ENCODE measurements around the gene SEMA3B. TPM values are rescaled to one million over a fixed set of nuclear protein-coding genes. Genes with fewer than 3 reads are reported as not detected.

The SEMA3B gene
- total RNA-seq, 4 donors from 2014 or later: 59.5 to 423 (median 122) TPM

DNA sequence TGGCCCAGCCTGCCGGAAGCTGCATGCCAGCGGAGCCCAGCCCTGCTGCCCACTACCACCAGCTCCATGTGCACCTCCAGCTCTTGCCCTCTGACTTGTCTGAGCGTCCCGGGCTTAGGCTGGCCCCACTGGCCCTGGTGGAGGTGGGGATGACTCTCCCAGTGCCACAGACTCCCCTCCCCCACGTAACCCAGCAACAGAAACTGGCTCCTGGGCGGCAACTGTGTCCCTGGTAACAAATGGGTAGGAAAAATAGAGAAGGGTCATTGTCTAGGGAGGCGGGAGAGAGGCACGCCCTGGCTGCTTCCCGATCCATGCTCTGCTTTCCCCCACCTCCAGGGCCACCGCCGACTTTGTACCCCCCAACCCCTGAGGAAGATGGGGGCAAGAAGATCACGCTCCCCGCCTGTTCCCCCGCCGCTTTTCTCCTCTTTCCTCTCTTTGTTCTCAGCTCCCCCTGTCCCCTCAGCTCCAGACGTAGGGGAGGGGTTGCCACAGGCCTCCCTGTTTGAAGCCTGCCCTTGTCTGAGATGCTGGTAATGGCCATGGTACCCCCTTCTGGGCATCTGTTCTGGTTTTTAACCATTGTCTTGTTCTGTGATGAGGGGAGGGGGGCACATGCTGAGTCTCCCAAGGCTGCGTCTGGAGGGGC is 10.8 kb upstream of the SEMA3B start:
- in situ Hi-C loops (cut with MboI; ENCODE audit: low pct_ligation_motif_present in 1 of 4, low pct_unique_long_range_greater_than_20kb in 1 of 4, low sequenced_read_pairs in 3 of 4) (no loop called here), intact Hi-C loops (cut with DNase I; ENCODE audit: low total_unique reads) (no loop called here)
- peaks cover 0 to 12% (median 3%) of the 10 kb centered on the region in 4 donors for H3K36me3 ChIP-seq
- no peak overlapping the region for H3K4me3 ChIP-seq
- TF ChIP-seq POLR2A (IDR thresholded peaks at IDR 0.05) (no peak), POLR2AphosphoS5 (IDR thresholded peaks at IDR 0.05) (no peak)
- H3K4me1 ChIP-seq: peaks cover 5 to 34% (median 16%) of the 10 kb centered on the region in 4 donors
- H3K27ac ChIP-seq: peak overlapping the region; percentile 94 to 97 (median 96)
- no peaks in the 10 kb centered on the region for H3K9me3 ChIP-seq
- no peak for DNase-seq
- whole genome bisulfite sequencing, 2 donors (ENCODE audit: low coverage in 1 of 2): 85% methylated on average over 16 of the region's 17 CpGs; no CpG with 5 or more reads in 1 of the 2 donors
- H3K27me3 ChIP-seq: no peaks in the 10 kb centered on the region

DNA sequence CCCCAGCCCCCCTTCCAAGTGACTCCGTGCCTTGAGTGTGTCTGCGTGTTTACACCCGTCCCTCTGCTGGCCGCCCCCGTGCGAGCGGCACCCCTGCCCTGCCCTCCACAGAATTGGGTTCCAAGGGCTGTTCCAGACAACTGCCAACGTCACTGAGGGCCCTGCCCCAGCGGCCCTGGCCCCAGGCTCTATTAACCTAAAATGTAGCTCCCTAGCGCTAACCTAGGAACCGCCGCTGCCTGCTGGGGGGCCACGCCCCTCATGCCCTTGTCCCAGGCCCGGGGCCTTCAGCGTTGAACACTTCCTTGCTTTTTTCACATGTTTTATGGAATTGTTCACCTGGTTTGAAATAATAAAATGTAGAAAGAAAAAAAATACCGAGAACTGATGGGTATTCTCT is 10.0 kb upstream of the SEMA3B start:
- no peaks in the 10 kb centered on the region for H3K9me3 ChIP-seq
- no peak overlapping the region for H3K4me3 ChIP-seq
- 78 to 85% methylated on average over 12 to 16 of the region's 16 CpGs for WGBS, 2 donors (ENCODE audit: low coverage in 1 of 2)
- no peak for DNase-seq
- peak overlapping the region; percentile 94 to 97 (median 96) for H3K27ac ChIP-seq
- H3K4me1 ChIP-seq: peaks cover 5 to 36% (median 17%) of the 10 kb centered on the region in 4 donors
- peaks cover 0 to 12% (median 3%) of the 10 kb centered on the region in 4 donors for H3K36me3 ChIP-seq
- H3K27me3 ChIP-seq: no peaks in the 10 kb centered on the region
- no peak for TF ChIP-seq POLR2AphosphoS5 (IDR thresholded peaks at IDR 0.05)
- TF ChIP-seq EP300 (IDR thresholded peaks at IDR 0.05; ENCODE audit: low read depth): no peak
- TF ChIP-seq, protein P1, sequence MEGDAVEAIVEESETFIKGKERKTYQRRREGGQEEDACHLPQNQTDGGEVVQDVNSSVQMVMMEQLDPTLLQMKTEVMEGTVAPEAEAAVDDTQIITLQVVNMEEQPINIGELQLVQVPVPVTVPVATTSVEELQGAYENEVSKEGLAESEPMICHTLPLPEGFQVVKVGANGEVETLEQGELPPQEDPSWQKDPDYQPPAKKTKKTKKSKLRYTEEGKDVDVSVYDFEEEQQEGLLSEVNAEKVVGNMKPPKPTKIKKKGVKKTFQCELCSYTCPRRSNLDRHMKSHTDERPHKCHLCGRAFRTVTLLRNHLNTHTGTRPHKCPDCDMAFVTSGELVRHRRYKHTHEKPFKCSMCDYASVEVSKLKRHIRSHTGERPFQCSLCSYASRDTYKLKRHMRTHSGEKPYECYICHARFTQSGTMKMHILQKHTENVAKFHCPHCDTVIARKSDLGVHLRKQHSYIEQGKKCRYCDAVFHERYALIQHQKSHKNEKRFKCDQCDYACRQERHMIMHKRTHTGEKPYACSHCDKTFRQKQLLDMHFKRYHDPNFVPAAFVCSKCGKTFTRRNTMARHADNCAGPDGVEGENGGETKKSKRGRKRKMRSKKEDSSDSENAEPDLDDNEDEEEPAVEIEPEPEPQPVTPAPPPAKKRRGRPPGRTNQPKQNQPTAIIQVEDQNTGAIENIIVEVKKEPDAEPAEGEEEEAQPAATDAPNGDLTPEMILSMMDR (IDR thresholded peaks at IDR 0.05): peak in 1 of 5 experiments; percentile 11
- no peak for TF ChIP-seq POLR2A (IDR thresholded peaks at IDR 0.05)
- in situ Hi-C loops (cut with MboI; ENCODE audit: low pct_ligation_motif_present in 1 of 4, low pct_unique_long_range_greater_than_20kb in 1 of 4, low sequenced_read_pairs in 3 of 4): no loop called here
- intact Hi-C loops (cut with DNase I; ENCODE audit: low total_unique reads): no loop called here

DNA sequence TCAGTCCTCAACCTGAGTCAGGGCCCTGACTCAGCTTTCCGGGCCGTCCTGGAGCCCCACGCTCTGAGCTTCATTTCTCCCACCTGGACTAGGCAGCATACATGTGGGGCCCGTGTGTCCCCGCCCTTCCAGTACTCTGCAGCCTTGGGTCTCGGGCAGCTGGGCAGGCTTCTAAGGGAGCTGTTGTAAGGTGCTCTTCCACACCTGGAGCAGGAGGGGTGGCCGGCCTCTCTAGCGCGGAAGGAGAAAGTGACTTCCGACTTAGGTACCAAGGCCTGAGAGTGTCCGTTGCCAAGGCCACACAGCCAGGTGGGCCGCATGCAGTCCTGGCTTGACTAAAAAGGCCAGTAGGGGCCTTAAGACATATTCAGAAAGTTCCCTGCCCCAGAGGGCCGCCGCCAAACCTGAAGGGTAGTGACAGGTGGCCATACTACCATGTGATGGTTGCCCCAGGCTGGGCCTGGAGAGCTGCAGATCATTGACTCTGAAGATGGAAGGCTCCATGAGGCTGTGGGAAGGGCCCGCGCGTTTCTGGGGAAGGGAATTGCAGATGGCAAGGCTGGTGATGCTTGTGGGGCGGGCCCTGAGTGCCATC is 9.4 kb upstream of the SEMA3B start:
- Histone ChIP-seq H3K36me3 (peaks cover 0 to 12% (median 3%) of the 10 kb centered on the region in 4 donors), H3K27me3 (no peaks in the 10 kb centered on the region), H3K9me3 (no peaks in the 10 kb centered on the region), H3K4me1 (peaks cover 11 to 41% (median 20%) of the 10 kb centered on the region in 4 donors), H3K4me3 (peak overlapping the region in 2 of 4 donors; percentile 62 to 65), H3K27ac (peak overlapping the region; percentile 94 to 97 (median 96))
- TF ChIP-seq EP300 (IDR thresholded peaks at IDR 0.05; ENCODE audit: low read depth) (no peak), POLR2A (IDR thresholded peaks at IDR 0.05) (no peak), POLR2AphosphoS5 (IDR thresholded peaks at IDR 0.05) (no peak)
- TF ChIP-seq, protein P1 (IDR thresholded peaks at IDR 0.05): no peak
- intact Hi-C loops (cut with DNase I; ENCODE audit: low total_unique reads): loop anchor here (5.0 kb wide), 1 partner anchor 32 kb away; no protein-coding TSS in a partner anchor
- in situ Hi-C loops (cut with MboI; ENCODE audit: low pct_ligation_motif_present in 1 of 4, low pct_unique_long_range_greater_than_20kb in 1 of 4, low sequenced_read_pairs in 3 of 4): no loop called here
- 55% methylated on average over 15 of the region's 18 CpGs; no CpG with 5 or more reads in 1 of the 2 donors for WGBS, 2 donors (ENCODE audit: low coverage in 1 of 2)
- no peak for DNase-seq

DNA sequence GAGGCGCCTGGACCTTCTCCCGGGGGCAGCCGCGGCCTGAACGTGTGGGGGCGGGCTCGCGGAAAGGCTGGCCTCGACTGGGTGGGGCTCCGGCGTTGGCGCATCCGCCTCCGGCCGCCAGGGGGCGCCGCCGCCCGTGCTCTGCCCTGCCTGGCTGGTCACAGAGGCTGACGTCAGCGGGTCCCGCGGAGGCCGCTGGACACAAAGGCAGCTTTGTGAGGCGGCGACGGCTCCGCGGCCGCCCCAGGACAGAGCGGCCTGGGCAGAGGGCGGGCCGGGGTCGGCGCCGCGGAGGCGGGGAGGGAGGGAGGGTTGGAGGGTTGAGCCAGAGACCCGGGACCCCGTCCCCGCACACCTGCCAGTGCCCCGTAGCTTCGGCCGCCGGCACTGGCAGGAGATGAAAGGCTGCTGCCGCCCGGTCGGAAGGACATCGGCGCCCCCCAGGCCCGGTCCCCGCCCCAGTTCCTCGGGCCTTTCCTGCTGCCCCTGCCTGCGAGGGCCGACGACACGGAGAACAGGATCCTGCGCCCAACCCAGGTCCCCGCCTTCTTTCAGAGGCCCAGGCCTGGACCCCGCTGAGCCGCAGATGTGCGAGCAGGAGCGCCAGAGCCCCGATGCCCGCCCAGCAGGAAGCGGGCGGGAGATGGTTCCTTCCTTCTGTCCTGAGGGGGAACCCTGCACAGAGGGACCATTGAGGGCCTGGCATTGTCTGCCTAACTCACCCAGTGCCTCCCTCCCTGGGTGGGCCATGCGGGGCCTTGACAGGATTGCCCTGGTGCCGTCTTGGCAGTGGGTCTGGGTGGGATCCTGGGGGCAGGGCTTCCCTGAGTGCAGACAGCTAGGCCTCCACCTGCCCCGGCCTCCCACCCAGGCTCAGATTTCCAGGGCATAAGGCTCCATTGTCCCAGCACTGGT is 8.7 kb upstream of the SEMA3B start:
- 4% methylated on average over 44 of the region's 70 CpGs; no CpG with 5 or more reads in 1 of the 2 donors for WGBS, 2 donors (ENCODE audit: low coverage in 1 of 2)
- H3K4me3 ChIP-seq: peak overlapping the region; percentile 45 to 65 (median 54)
- intact Hi-C loops (cut with DNase I; ENCODE audit: low total_unique reads): loop anchor here (5.0 kb wide), 1 partner anchor 33 kb away; no protein-coding TSS in a partner anchor
- H3K27ac ChIP-seq: peak overlapping the region; percentile 94 to 97 (median 96)
- peaks cover 0 to 12% (median 3%) of the 10 kb centered on the region in 4 donors for H3K36me3 ChIP-seq
- TF ChIP-seq POLR2A (IDR thresholded peaks at IDR 0.05): peak; percentile 68
- TF ChIP-seq, protein P1 (IDR thresholded peaks at IDR 0.05): peak; percentile 89 to 100 (median 99)
- peak; percentile 46 to 87 (median 81) for TF ChIP-seq POLR2AphosphoS5 (IDR thresholded peaks at IDR 0.05)
- no peak for TF ChIP-seq EP300 (IDR thresholded peaks at IDR 0.05; ENCODE audit: low read depth)
- no peaks in the 10 kb centered on the region for H3K27me3 ChIP-seq
- peak; percentile 95 for DNase-seq
- in situ Hi-C loops (cut with MboI; ENCODE audit: low pct_ligation_motif_present in 1 of 4, low pct_unique_long_range_greater_than_20kb in 1 of 4, low sequenced_read_pairs in 3 of 4): no loop called here
- no peaks in the 10 kb centered on the region for H3K9me3 ChIP-seq
- H3K4me1 ChIP-seq: peaks cover 16 to 44% (median 26%) of the 10 kb centered on the region in 4 donors
